Chondrocyte (in vitro differentiated cells): ENCODE measurements around the gene RADIL. TPM values are rescaled to one million over a fixed set of nuclear protein-coding genes. Genes with fewer than 3 reads are reported as not detected.
A peak's percentile ranks its signal among the peaks of the same experiment; 100 is the strongest.

ENCODE experiments used
- DNase-seq: peaks from one replicate; pipeline ENCODE4 v3.0.0; 2021; ENCODE audit warnings: mixed read lengths, low spot score
- H3K27ac Mint-ChIP-seq: one replicate; pipeline ENCODE4 v1.8.0; 2021; ENCODE audit warnings: mild to moderate bottlenecking, moderate library complexity, mixed read lengths; ENCODE audit not compliant: unreplicated experiment
- H3K27me3 Mint-ChIP-seq: 2 replicates; pipeline ENCODE4 v1.8.0; 2021; ENCODE audit warnings: low read depth, mixed read lengths
- H3K36me3 Mint-ChIP-seq: 2 replicates; pipeline ENCODE4 v1.8.0; 2021; ENCODE audit warnings: low read depth, mixed read lengths
- H3K4me1 Mint-ChIP-seq: 2 replicates; pipeline ENCODE4 v1.8.0; 2021; ENCODE audit warnings: low read depth, mild to moderate bottlenecking, mixed read lengths
- H3K4me3 Mint-ChIP-seq: one replicate; pipeline ENCODE4 v1.8.0; 2021; ENCODE audit warnings: mild to moderate bottlenecking, moderate library complexity, mixed read lengths; ENCODE audit not compliant: unreplicated experiment
- H3K9me3 Mint-ChIP-seq: 2 replicates; pipeline ENCODE4 v1.8.0; 2021; ENCODE audit warnings: low read depth, mixed read lengths
- total RNA-seq: library from RNA; stranded (reverse); gene quantifications from 3 replicates; pipeline ENCODE4 v1.2.1, GENCODE V29; 2021
- TF ChIP-seq, protein P1 (sequence below): fragments of 200-600 bp; sonication (generic); IDR thresholded peaks from 2 replicates; pipeline ENCODE4 v1.5.0; 2021; ENCODE audit warnings: antibody characterized with exemption, mild to moderate bottlenecking, moderate library complexity

Gene RADIL
- total RNA-seq, 1 donor from 2014 or later, result 1.2 TPM

GRCh38 chr7:4755045-4755444, 128.5 kb downstream of the RADIL start:
- Mint-ChIP-seq H3K9me3 (no peaks in the 10 kb centered on the region), H3K4me1 (peaks cover 3% of the 10 kb centered on the region), H3K36me3 (peaks cover 11% of the 10 kb centered on the region), H3K27ac (no peak overlapping the region), H3K4me3 (no peak overlapping the region), H3K27me3 (no peaks in the 10 kb centered on the region)
- DNase-seq, result no peak
- TF ChIP-seq, protein P1, sequence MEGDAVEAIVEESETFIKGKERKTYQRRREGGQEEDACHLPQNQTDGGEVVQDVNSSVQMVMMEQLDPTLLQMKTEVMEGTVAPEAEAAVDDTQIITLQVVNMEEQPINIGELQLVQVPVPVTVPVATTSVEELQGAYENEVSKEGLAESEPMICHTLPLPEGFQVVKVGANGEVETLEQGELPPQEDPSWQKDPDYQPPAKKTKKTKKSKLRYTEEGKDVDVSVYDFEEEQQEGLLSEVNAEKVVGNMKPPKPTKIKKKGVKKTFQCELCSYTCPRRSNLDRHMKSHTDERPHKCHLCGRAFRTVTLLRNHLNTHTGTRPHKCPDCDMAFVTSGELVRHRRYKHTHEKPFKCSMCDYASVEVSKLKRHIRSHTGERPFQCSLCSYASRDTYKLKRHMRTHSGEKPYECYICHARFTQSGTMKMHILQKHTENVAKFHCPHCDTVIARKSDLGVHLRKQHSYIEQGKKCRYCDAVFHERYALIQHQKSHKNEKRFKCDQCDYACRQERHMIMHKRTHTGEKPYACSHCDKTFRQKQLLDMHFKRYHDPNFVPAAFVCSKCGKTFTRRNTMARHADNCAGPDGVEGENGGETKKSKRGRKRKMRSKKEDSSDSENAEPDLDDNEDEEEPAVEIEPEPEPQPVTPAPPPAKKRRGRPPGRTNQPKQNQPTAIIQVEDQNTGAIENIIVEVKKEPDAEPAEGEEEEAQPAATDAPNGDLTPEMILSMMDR, result no peak

DNA sequence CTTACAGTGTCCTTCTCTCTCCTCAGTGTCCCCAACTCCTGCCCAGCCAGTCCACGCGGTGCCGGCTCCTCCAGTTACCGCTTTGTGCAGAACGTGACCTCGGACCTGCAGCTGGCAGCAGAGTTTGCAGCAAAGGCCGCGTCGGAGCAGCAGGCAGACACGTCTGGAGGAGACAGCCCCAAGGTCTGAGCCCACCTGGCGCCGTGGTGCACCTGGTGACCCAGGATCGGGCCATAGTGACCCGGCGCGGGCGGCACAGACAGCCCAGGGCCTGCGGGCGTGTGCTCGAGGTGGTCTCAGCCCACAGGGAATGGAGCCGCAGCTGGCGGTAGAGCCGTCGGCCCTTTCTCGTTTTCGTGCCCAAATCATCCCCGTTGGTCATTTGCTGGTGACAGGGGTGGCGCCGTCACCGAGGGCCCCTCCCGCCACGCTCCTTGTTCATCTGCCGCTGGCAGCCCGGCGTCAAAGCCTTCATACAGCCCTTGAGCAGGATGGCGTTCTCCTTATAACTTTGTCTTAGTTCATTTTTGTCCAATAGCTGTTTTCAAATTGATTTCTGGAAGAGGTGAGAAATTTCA, 129.0 kb downstream of the RADIL start:
- no peak overlapping the region for H3K4me3 Mint-ChIP-seq
- H3K27me3 Mint-ChIP-seq, result no peaks in the 10 kb centered on the region
- no peak overlapping the region for H3K27ac Mint-ChIP-seq
- no peak for DNase-seq
- H3K9me3 Mint-ChIP-seq, result no peaks in the 10 kb centered on the region
- H3K36me3 Mint-ChIP-seq, result peaks cover 6% of the 10 kb centered on the region
- peaks cover 3% of the 10 kb centered on the region for H3K4me1 Mint-ChIP-seq
- TF ChIP-seq, protein P1, result no peak

DNA sequence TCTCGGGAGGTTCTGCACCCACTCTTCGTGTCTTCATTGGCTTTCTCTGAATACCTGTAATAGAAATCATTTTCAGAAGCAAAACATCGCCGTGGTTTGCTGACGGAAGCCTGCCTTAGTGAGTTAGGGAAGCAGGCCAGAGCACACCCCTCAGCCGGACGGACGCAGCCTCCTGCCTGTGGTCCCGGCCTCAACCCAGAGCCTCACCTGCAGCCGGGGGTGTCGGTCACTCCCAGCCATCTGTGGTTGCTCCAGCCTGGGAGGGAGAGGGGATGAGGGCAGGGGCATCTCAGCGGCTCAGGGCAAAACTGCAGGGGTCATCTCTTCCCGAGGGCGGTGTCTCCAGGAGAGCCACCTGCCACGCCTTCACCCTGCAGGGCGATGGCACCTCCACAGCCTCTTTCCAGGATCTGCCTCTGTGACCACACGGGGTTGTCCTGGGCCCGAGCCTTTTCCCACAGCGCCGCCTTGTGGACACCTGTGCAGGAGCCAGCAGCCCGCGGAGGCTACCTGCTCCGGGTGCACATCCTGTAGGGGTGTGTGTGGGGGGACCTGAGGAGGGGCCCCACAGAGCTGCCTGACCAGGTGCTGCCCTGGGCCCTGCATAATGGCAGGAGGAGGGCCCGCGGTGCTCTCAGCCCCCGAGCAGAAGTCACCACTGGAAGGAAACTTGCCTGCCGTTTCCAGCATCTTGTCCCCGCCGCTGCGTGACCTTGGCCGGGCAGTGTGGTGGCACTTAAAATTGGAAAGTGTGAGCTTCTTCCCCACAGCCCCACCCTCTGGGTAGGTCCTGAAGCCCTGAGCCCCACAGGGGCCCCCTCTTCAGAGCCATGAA, 129.7 kb downstream of the RADIL start:
- no peaks in the 10 kb centered on the region for H3K27me3 Mint-ChIP-seq
- TF ChIP-seq, protein P1, result peak; percentile 88
- peaks cover 7% of the 10 kb centered on the region for H3K36me3 Mint-ChIP-seq
- H3K9me3 Mint-ChIP-seq, result no peaks in the 10 kb centered on the region
- H3K4me1 Mint-ChIP-seq, result peaks cover 7% of the 10 kb centered on the region
- H3K27ac Mint-ChIP-seq, result no peak overlapping the region
- DNase-seq, result no peak
- H3K4me3 Mint-ChIP-seq, result no peak overlapping the region

- Mint-ChIP-seq H3K4me1 (peaks cover 29% of the 10 kb centered on the region), H3K36me3 (peaks cover 17% of the 10 kb centered on the region), H3K27ac (no peak overlapping the region), H3K27me3 (no peaks in the 10 kb centered on the region), H3K4me3 (no peak overlapping the region), H3K9me3 (no peaks in the 10 kb centered on the region)
- DNase-seq, result no peak
- TF ChIP-seq, protein P1, result no peak
Measured at GRCh38 chr7:4751398-4751947, 132.0 kb downstream of the RADIL start.

- H3K36me3 Mint-ChIP-seq, result peaks cover 17% of the 10 kb centered on the region
- DNase-seq, result no peak
- no peaks in the 10 kb centered on the region for H3K27me3 Mint-ChIP-seq
- no peaks in the 10 kb centered on the region for H3K9me3 Mint-ChIP-seq
- H3K4me3 Mint-ChIP-seq, result no peak overlapping the region
- peak overlapping the region; percentile 57 for H3K27ac Mint-ChIP-seq
- TF ChIP-seq, protein P1, result no peak
- H3K4me1 Mint-ChIP-seq, result peaks cover 45% of the 10 kb centered on the region
Measured at GRCh38 chr7:4749798-4750197, 133.7 kb downstream of the RADIL start.
